ENCODE measurements around the gene YY1AP1.

- TF ChIP-seq CTCF (IDR thresholded peaks at IDR 0.05; ENCODE audit: low read depth, low read length, missing input control) (no peak), ZBTB33 (IDR thresholded peaks at IDR 0.05) (no peak), EGR1 (IDR thresholded peaks at IDR 0.05; ENCODE audit: low read depth in 2 of 2) (no peak), NR2F2 (IDR thresholded peaks at IDR 0.05) (no peak), SP1 (IDR thresholded peaks at IDR 0.05) (no peak), RAD21 (IDR thresholded peaks at IDR 0.05) (no peak), TAF1 (conservative IDR thresholded peaks at IDR 0.05) (no peak), GABPA (IDR thresholded peaks at IDR 0.05 in 1 of 2, conservative IDR thresholded peaks at IDR 0.05 in 1 of 2) (no peak), YY1 (IDR thresholded peaks at IDR 0.05) (no peak), JUND (IDR thresholded peaks at IDR 0.05) (no peak)
- TF ChIP-seq, protein P1, sequence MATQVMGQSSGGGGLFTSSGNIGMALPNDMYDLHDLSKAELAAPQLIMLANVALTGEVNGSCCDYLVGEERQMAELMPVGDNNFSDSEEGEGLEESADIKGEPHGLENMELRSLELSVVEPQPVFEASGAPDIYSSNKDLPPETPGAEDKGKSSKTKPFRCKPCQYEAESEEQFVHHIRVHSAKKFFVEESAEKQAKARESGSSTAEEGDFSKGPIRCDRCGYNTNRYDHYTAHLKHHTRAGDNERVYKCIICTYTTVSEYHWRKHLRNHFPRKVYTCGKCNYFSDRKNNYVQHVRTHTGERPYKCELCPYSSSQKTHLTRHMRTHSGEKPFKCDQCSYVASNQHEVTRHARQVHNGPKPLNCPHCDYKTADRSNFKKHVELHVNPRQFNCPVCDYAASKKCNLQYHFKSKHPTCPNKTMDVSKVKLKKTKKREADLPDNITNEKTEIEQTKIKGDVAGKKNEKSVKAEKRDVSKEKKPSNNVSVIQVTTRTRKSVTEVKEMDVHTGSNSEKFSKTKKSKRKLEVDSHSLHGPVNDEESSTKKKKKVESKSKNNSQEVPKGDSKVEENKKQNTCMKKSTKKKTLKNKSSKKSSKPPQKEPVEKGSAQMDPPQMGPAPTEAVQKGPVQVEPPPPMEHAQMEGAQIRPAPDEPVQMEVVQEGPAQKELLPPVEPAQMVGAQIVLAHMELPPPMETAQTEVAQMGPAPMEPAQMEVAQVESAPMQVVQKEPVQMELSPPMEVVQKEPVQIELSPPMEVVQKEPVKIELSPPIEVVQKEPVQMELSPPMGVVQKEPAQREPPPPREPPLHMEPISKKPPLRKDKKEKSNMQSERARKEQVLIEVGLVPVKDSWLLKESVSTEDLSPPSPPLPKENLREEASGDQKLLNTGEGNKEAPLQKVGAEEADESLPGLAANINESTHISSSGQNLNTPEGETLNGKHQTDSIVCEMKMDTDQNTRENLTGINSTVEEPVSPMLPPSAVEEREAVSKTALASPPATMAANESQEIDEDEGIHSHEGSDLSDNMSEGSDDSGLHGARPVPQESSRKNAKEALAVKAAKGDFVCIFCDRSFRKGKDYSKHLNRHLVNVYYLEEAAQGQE (IDR thresholded peaks at IDR 0.05) = no peak
- TF ChIP-seq, protein P2, sequence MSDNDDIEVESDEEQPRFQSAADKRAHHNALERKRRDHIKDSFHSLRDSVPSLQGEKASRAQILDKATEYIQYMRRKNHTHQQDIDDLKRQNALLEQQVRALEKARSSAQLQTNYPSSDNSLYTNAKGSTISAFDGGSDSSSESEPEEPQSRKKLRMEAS (IDR thresholded peaks at IDR 0.05) = no peak
- TF ChIP-seq, protein P3, sequence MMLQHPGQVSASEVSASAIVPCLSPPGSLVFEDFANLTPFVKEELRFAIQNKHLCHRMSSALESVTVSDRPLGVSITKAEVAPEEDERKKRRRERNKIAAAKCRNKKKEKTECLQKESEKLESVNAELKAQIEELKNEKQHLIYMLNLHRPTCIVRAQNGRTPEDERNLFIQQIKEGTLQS (IDR thresholded peaks at IDR 0.05) = no peak
These were observed 36.5 kb downstream of the YY1AP1 start for GRCh38 chr1:155651861-155652661.

All from liver (tissue), 3 donors.